C1 segment of cervical spinal cord (tissue), 14 donors: ENCODE data around the gene KIF11.
A peak's percentile ranks its signal among the peaks of the same experiment; 100 is the strongest.
"Not testable (repeated sequence)": the region's sequence is repeated elsewhere in the genome, so short reads cannot be mapped to it uniquely, and the experiment has no call there.

Experiments used
- DNase-seq, 14 donors: peaks; one replicate each; lab custom pipeline; 2025; lab: John Stamatoyannopoulos, UW

KIF11 gene

GRCh38 chr10:92592761-92593618 is at the start of gene KIF11:
KIF11 (plus strand) TSS chr10:92593130; CDS start chr10:92593376, 246 bp downstream.
- DNase-seq = peak; percentile 56 to 94 (median 90)

GRCh38 chr10:92544296-92544695 is 48.6 kb upstream of the KIF11 start:
- no peak for DNase-seq

- no peak for DNase-seq
These were observed 47.4 kb upstream of the KIF11 start for GRCh38 chr10:92545556-92545955.

GRCh38 chr10:92547676-92548075 is 45.3 kb upstream of the KIF11 start:
- DNase-seq = no peak

GRCh38 chr10:92550924-92551323 is 42.0 kb upstream of the KIF11 start:
- no peak for DNase-seq

GRCh38 chr10:92552310-92552709 is 40.6 kb upstream of the KIF11 start:
- no peak for DNase-seq

GRCh38 chr10:92553959-92554358 is 39.0 kb upstream of the KIF11 start:
- no peak for DNase-seq

GRCh38 chr10:92559046-92559445 is 33.9 kb upstream of the KIF11 start:
- DNase-seq = no peak

- DNase-seq = no peak
These were observed 30.5 kb upstream of the KIF11 start for GRCh38 chr10:92562424-92562823.

- no peak for DNase-seq
These were observed 24.9 kb upstream of the KIF11 start for GRCh38 chr10:92567952-92568600.

- DNase-seq = no peak
These were observed 23.9 kb upstream of the KIF11 start for GRCh38 chr10:92569071-92569470.

- DNase-seq = not testable (repeated sequence)
These were observed 23.3 kb upstream of the KIF11 start for GRCh38 chr10:92569663-92570062.

GRCh38 chr10:92571649-92572048 is 21.3 kb upstream of the KIF11 start:
- no peak for DNase-seq

- peak in 3 of 14 donors; percentile 7 to 12 (median 8) for DNase-seq
These were observed 20.4 kb upstream of the KIF11 start for GRCh38 chr10:92572362-92573090.

- peak in 6 of 14 donors; percentile 27 to 59 (median 42) for DNase-seq
These were observed 19.7 kb upstream of the KIF11 start for GRCh38 chr10:92573091-92573797.

GRCh38 chr10:92573798-92574547 is 19.0 kb upstream of the KIF11 start, which contains the start of gene IDE:
IDE (minus strand) TSS chr10:92574093; CDS start chr10:92574019, 74 bp downstream.
- DNase-seq = peak; percentile 14 to 87 (median 81)

- peak in 1 of 14 donors; percentile 66 for DNase-seq
These were observed 18.2 kb upstream of the KIF11 start for GRCh38 chr10:92574548-92575261.

GRCh38 chr10:92575961-92576360 is 17.0 kb upstream of the KIF11 start:
- DNase-seq = no peak

- DNase-seq = not testable (repeated sequence)
These were observed 10.6 kb upstream of the KIF11 start for GRCh38 chr10:92582347-92582746.
